Cardiac septum (tissue), 1 donor: ENCODE results near the gene SIGLEC14. TPM values are rescaled to one million over a fixed set of nuclear protein-coding genes. Genes with fewer than 3 reads are reported as not detected.
A peak's percentile ranks its signal among the peaks of the same experiment; 100 is the strongest.
"Not testable (repeated sequence)": the region's sequence is repeated elsewhere in the genome, so short reads cannot be mapped to it uniquely, and the experiment has no call there.

ENCODE experiments used
- DNase-seq: peaks from one replicate; pipeline ENCODE4 v3.0.0-alpha.2; 2020; ENCODE audit warnings: low spot score
- intact Hi-C: fragments of 100-400 bp; cut with DNase I; formaldehyde crosslinking; loops from one replicate; pipeline ENCODE4 v1.14.0; 2022
- long read RNA-seq: library from polyadenylated mRNA; unstranded; transcript quantifications from one replicate; pipeline ENCODE4 v2.0.0, GENCODE V29; 2021
- total RNA-seq: library from RNA; stranded (reverse); fragmentation: NEBNext Ultra II Directional; extraction: Animal tissue kit (Norgen Biotek cat#: 25700); gene quantifications from one replicate; pipeline ENCODE4 v1.2.1, GENCODE V29; 2021
- donor health status: DM: no; HTN: no; CAD: no.

Gene SIGLEC14, protein sequence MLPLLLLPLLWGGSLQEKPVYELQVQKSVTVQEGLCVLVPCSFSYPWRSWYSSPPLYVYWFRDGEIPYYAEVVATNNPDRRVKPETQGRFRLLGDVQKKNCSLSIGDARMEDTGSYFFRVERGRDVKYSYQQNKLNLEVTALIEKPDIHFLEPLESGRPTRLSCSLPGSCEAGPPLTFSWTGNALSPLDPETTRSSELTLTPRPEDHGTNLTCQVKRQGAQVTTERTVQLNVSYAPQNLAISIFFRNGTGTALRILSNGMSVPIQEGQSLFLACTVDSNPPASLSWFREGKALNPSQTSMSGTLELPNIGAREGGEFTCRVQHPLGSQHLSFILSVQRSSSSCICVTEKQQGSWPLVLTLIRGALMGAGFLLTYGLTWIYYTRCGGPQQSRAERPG
- total RNA-seq, result 1.2 TPM
- long read RNA-seq, result 0 reads

DNA sequence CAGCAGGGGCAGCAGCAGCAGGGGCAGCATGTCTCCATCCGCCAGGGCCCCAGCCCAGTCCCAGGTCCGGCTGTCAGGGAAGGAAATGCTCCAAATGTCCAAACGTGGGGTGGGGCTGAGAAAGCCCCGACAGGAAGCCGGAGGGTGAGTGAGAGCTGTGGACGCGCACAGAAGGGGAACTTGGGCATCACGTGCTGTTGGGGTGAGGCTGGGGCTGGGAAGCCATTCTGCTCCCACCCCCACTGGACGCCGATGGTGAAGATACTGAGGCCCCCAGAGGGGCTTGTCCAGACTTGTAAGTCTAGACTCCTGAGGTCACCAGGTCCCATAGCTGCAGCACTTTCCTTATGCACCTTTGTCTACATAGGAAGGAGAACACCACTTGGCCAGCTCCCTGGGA lies at the start of gene SIGLEC14:
SIGLEC14 (minus strand) TSS at position 96 of the 400 bp plus-strand sequence; CDS start at position 30, 66 bp downstream.
- DNase-seq, intact Hi-C loops: not testable (repeated sequence)

DNA sequence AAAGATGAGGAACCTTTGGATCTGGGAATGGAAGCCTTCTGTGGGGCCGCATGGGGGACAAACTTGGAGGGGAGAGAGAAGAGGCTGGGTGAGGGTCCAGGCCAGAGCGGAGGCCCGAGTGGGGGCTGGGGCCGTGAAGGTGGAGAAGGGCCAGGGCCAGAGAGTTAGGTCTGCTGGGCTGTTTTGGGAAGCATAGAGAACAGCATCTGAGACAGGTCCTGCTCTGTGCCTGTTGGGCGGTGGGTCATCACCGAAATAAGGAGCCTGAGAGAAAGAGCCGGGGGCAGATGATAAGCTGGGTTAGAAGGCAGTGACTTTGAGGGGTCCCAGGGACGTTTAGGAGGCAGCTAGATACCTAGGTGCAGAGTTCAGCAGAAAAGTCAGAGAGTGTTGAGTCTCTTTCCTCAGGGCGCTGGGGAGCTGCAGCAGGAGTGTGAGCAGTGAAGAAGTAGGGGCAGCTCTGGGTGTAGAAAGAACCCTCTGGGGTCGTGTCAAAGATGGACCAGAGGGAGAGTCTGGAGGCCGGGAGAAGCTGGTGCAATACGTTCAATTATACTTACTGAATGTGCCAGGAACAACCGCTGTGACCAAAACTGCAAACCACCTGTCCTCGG lies 49.2 kb upstream of the SIGLEC14 start:
- no peak for DNase-seq
- intact Hi-C loops, result no loop called here

DNA sequence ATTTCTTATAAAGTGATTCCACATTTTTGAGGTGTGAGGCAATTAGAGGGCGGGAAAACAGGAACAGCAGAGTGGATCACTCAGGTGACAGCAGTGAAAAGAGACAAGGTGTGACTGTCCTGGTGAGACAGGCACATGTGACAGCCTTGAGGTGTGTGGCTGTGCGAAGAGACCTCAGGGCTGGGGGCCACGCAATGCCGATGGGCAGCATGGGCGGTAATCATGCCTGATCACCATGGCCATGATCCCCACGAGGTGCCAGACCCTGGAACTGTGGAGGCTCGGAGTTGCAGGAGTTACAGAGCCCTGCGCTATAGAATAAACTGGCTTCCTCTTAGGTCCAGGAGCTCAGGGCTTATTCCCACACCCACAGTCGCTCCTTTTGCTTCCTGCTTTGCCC lies 48.5 kb upstream of the SIGLEC14 start:
- intact Hi-C loops, result no loop called here
- no peak for DNase-seq

DNA sequence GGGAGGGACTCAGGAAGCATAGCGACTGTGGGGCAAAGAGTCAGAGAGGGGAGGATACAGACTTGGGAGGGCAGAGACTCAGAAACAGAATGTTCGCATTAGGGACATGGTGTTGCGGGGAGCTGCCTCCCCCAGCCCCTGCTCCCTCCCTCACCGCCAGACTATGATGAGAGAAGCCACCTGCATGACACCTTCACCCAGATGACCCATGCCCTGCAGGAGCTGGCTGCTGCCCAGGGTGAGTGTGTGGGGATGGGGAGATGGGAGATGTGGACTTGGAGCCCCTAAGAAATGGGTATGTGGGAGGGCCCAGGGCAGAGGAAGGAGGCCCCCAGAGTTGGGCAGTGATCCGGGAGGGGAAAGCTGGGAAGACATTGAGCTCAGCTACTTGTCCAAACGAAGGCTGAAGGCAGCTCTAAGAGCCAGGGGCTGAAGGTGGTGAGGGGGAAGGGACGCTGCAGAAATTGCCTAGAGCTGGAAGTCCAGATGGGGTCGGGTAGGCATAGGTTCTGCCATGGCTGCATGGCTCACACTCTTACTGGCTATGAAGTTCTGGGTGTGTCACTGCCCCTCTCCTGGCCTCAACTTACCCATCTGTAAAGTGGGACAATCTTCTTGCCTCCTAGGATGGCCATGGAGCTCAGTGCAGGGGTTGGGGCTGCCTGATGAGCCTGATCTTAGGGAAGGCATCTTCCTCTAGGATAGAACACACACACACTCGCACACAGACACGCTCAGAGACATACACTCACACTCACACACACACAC lies 47.9 kb upstream of the SIGLEC14 start:
- no peak for DNase-seq
- intact Hi-C loops, result no loop called here

DNA sequence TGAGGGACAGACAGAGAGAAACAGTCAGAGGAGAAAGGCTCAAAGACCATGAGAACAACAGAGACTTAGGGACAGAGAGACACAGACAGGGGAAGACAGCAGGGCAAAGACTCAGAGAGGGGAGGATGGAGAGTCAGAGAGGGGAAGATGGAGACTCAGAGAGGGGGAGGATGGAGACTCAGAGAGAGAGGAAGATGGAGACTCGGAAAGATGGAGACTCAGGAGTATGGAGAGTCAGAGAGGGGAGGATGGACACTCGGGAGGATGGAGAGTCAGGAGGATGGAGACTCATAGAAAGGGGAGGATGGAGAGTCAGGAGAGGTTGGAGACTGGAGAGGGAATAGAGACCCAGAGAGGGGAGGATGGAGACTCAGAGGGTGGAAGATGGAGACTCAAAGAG lies 47.2 kb upstream of the SIGLEC14 start:
- intact Hi-C loops, result no loop called here
- DNase-seq, result no peak

DNA sequence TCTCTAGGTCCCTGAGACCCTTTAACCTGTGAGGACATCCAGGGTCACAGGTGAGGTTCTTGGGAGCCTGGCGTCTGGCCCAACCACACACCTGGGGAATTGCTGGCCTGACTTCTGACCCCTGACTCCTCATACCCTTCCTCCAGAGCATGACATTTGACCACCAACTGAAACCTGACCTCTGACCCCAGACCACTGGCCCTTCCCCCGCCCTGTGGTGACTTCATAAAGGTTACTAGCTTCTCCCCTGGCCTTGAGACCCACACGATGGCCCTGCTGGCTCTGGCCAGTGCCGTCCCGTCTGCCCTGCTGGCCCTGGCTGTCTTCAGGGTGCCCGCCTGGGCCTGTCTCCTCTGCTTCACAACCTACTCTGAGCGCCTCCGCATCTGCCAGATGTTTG lies 46.6 kb upstream of the SIGLEC14 start, which contains the start of gene SPACA6:
SPACA6 (plus strand) TSS at position 71 of the 400 bp plus-strand sequence; CDS start at position 268, 197 bp downstream.
- intact Hi-C loops, result no loop called here
- no peak for DNase-seq

DNA sequence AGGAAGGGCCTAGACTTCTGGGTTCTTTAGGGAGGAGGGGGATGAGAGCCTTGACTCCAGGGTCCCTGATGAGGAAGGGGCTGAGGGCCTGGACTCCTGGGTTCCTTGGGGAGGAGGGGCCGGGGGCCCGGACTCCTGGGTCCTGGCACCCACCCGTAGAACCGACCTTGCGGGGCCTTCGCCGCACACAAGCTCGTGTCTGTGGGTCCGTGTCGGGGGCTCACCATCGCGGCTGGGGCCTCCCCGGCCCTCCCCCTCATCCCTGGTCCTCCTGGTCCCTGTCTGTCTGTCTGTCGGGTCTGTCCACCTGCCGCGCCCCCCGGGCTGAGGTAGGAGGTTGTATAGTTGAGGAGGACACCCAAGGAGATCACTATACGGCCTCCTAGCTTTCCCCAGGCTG lies 45.8 kb upstream of the SIGLEC14 start:
- intact Hi-C loops, result no loop called here

DNA sequence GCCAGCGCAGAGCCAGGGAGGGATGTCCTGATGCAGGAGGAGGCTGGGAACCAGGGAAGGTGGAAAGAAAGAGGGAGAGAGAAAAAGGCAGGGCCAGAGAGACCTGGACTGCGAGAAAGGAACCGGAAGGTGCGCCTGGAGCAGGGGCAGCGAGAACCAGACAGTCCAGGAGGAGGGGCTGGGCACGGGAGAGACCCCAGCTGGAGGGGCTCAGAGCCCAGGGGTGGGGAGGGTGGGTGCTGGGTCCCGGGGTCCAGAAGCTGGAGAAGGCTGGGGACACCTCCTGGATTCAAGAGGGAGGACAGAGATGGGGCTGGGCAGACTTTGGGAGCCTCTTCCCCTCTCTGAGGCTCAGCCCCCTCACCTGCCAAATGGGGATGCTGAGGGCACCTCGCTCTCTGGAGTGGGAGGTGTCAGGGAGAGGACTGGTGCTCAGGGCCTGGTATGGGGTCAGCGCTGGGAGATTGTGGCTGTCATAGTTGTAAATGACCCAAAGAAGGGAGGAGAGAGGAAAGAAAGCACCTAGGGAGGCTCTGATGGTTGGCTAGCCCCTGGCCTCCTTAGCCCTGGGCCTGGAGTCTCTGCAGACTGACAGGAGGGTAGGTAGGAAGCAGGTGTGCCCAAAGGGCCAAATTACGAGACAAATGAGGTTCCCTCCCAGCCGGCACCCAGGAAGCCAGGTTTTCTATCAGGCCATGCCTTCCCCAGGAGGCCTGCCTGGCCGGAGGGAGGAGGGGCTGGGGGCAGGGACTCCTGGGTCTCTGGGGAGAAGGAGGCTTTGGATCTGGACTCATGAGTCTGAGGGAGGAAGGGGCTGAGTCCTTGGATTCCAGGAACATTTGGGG lies 45.2 kb upstream of the SIGLEC14 start:
- intact Hi-C loops, result no loop called here
- DNase-seq, result no peak

More for the DNA sequence above, 45.8 kb upstream of the SIGLEC14 start:
- DNase-seq, result no peak

DNA sequence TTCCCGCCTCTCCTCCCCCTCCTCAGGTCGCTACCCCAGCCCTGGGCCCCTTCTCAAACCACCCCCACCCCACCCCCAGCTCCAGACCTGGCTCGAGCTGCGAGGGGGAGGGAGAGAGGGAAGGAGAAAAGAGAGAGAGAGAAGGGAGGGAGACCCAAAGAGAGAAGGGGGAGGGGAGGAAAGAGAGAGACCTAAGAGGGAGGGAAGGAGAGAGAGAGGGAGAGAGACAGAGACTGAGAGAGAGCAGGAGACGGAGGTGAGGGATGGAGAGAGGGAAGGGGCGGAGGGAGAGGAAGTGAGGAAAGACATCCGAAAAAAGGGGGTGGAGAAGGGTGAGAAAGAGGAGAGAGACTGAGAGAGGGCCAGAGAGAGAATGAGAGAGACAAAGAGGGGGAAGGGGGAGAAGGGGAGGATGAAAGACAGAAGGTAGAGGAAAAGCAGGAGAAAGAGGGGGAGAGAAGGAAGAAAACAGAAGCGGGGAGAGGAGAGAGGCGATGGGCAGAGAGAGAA lies 44.5 kb upstream of the SIGLEC14 start:
- intact Hi-C loops, result no loop called here
- no peak for DNase-seq

DNA sequence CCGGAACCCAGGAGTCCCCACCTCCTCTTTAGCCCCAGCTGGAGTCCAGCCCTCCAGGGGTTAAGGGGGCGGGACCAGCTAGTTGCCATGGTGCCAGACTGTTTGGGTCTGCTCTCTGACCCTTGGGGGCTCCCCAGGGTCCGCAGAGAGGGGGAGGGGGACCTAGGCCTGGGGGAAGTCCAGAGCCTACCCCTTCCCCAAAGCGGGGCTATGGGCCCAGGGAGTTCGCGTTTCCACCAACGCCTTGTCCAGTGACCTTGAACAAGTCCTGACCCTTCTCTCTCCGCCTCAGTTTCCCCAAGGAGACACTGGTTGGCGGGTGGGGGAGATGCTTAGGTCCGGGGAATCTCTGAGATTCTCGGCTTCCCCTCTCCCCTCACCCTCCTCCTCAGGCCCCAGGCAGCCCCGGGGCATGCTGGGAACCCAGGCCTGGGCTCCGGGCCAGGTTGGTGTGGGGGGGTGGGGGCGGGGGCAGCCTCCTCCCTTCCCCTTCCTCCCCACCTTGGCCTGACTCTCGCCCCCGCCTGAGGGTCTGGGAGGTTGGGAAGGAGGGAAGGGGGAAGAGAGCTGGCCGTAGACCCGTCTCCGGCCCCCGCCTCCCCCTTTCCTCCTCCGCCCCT lies 43.9 kb upstream of the SIGLEC14 start:
- peak; percentile 88 for DNase-seq
- intact Hi-C loops, result loop anchor here (1.0 kb wide), 1 partner anchor 14 kb away; no protein-coding TSS in a partner anchor

DNA sequence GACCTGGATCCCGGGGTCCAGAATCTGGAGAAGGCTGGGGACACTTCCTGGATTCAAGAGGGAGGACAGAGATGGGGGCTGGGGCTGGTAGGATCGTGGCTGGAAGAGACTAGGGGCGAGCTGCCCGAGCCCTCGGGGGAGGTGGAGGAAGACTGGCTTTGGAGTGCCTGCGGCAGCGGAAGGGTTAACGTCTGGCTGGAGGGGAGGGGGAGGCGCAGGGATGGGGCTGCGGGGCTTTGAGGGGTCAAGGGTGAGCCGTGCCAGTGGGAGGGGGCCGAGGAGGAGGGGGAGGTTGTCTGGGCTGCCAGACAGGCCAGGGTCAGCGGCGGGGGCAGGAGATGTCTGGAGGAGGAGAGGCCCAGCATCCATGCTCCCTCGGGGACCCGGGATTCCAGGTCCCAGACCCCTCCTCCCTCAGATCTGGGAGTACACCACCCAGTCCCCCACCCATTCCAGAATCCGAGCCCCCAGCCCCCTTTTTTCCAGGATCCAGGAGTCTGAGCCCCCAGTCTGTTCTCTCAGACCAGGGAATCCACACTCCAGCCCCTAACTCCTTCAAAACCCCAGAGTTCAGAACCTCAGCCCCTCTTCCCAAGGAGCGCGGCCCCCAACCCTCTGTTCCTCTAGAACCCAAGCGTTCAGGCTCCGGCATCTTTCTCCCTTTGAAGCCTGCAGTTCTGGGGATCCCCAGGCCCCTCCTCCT lies 43.3 kb upstream of the SIGLEC14 start:
- intact Hi-C loops, result loop anchor here (1.0 to 2.0 kb wide), 3 partner anchors 14 to 321 kb away; partner anchors contain the start of gene CLDND2
- peak; percentile 75 for DNase-seq

DNA sequence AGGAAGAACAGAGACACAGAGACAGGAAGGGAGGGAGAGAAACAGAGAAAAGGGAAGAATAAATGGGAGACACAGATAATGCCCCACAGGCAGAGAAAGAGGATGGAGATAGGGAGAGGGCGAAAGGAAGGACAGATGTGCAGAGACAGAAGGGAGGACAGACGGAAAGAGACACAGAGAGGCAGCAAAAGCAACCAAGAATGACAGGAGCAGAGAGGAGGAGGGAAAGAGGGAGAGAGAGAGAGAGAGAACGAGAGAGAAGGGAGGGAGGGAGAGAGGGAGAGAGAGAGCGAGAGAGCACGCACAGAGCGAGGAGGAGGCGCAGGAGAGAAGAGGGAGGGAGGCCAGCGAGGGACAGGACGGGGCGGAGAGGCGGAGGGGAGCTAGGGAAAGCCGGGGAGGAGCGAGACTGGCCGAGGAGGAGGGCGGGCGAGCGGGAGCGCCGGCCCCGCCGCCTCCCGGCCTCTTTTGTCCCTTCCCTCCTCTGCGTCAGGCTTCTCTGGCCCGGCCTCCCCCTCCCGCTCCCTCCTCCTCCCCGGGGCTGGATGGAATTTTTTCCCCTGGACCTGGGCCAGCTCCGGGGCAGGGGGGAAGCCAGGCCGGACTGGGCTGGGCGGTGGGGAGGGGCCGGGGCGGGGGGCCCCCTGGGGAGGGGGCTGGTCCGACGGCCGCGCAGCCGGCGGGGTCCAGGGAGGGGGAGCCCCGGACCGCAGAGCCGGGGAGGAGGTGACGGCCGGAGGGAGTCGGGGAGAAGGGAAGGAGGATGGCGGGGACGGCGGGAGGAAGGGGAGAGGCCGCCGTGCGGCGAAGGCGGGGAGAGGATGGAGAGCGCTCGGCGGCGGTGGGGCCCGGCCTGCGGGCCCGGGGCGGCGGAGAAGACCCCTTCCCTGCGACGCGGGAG lies 42.3 kb upstream of the SIGLEC14 start:
- peak; percentile 96 for DNase-seq
- intact Hi-C loops, result loop anchor here (2.0 kb wide), 2 partner anchors 110 to 320 kb away; partner anchors contain the start of gene CLDND2

DNA sequence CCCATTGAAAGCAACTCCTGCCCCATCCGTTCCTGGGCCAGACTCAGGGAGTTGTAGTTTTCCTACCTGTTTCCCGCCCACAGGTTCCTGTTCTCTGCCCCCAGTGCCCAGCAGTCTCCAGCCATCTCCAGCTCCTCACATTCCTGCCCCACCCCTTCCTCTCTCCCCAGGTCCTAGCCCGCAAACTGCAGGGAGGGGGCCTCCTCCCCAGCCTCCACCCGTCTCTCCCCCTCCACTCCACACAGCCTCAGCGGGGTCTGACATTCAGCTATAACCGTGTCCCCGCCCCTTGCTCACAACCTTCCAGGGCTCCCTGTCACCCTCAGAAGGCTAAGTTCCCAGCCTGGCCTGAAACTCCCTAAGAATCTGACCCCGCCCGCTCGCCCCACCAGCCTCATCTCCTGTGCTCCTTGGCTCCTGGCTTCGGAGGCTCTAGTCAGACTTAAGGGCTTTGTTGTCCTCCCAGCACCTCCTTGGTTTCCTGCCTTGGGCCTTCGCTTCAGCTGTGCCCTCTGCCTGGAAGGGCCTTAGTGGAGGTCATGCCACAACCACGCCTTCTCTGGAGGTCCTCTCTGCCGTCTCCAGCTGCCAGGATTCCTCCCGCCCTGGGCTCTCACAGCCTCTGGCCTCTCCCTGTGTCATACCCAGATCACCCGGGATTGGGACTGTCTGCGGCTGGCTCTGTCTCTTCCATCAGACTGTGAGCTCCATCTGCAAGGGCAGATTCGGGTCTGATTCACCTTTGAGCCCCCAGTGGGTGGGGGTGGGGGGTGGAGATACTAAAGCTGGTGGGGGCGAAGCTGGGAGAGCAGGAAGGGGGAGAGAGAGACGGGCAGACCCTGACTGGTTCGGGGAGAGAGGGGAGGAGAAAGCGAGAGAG lies 41.4 kb upstream of the SIGLEC14 start:
- intact Hi-C loops, result loop anchor here (2.0 kb wide), 2 partner anchors 111 to 319 kb away; partner anchors contain the start of gene CLDND2
- DNase-seq, result no peak

DNA sequence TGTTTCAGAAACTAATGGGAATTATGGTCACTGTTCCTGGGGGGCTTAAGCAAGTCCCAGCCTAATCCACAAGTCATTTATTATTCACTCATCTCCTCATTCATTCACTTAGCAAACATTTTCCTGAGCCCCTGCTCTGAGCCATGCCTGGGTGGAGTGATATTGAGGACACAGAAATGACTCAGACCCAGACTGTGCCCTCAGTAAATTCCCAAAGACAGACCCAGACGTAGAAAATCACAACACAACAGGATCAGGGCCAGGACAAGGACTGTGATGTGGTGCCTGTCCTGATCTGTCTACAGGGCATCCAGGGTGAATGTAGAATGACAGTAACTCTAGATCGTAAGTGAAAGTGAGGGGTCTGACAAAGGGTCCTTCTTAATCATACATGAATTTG lies 39.5 kb upstream of the SIGLEC14 start:
- no peak for DNase-seq
- intact Hi-C loops, result no loop called here

DNA sequence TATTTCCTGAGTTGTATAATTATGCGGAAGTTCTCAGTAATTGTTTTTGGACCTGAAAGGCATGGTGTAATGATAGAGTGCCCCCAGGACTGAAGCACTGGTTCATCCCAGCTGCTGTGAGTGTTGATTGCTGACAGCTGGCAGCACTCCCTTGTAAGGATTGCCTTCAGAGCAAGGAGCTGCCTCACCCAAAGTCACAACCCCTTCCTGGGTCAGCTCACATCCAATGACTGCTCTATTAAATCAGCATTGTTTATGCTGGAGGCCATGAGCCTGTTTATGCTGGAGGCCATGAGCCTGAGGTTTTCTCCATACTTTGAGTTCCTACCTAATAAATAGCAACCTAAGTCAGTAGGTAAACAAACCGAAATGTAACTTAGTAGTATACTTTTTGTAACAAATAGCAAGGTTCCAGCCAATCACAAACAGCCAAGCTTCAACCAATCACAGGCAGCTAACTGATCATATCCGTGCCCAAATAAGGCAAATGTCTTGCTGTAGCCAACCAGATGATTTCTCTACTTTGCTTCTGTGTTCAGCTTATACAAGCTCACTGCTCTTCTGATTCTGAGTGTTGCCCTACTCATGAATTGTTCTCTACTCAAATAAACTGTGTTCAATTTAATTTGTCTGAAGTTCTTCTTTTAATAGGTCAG lies 34.8 kb upstream of the SIGLEC14 start:
- DNase-seq, result no peak
- intact Hi-C loops, result no loop called here
